HepG2 (cell line): ENCODE measurements around the gene ZBTB22. TPM values are rescaled to one million over a fixed set of nuclear protein-coding genes. Genes with fewer than 3 reads are reported as not detected.

ENCODE experiments used
- ELF4 ChIP-seq: sonication (generic); formaldehyde crosslinking; IDR thresholded peaks from 2 replicates; pipeline ENCODE4 v1.5.0; 2020; ENCODE audit warnings: missing genetic modification reagents, mild to moderate bottlenecking, moderate library complexity, borderline replicate concordance
- GATAD1 ChIP-seq: IDR thresholded peaks from 2 replicates; pipeline ENCODE4 v1.6.1; 2016; ENCODE audit warnings: missing genetic modification reagents, missing compliant biosample characterization
- HIVEP1 ChIP-seq: sonication (generic); formaldehyde crosslinking; IDR thresholded peaks from 2 replicates; pipeline ENCODE4 v1.4.0; 2020; ENCODE audit warnings: mild to moderate bottlenecking, missing genetic modification reagents
- IRF2 ChIP-seq: IDR thresholded peaks from 2 replicates; pipeline ENCODE4 v1.6.1; 2018; ENCODE audit warnings: missing genetic modification reagents, missing compliant biosample characterization
- NR2C2 ChIP-seq: sonication (generic); formaldehyde crosslinking; IDR thresholded peaks from 2 replicates; pipeline ENCODE4 v1.4.0; 2020; ENCODE audit warnings: missing genetic modification reagents, mild to moderate bottlenecking, moderate library complexity, borderline replicate concordance
- RCOR2 ChIP-seq: IDR thresholded peaks from 2 replicates; pipeline ENCODE4 v1.6.1; 2016; ENCODE audit warnings: missing biosample characterization, missing genetic modification reagents
- REL ChIP-seq: sonication (generic); formaldehyde crosslinking; conservative IDR thresholded peaks from 2 replicates; pipeline ENCODE4 v1.8.0; 2022; ENCODE audit warnings: mild to moderate bottlenecking, missing genetic modification reagents, moderate library complexity
- RELA ChIP-seq: sonication (generic); formaldehyde crosslinking; IDR thresholded peaks from 2 replicates; pipeline ENCODE4 v1.4.0; 2020; ENCODE audit warnings: missing genetic modification reagents
- RXRB ChIP-seq: IDR thresholded peaks from 2 replicates; pipeline ENCODE4 v1.6.1; 2016; ENCODE audit warnings: borderline replicate concordance, missing genetic modification reagents, missing compliant biosample characterization
- TAF1 ChIP-seq: sonication (generic); formaldehyde crosslinking; IDR thresholded peaks from 2 replicates; pipeline ENCODE4 v1.4.0; 2020; ENCODE audit warnings: missing genetic modification reagents
- TBP ChIP-seq: sonication (generic); formaldehyde crosslinking; IDR thresholded peaks from 2 replicates; pipeline ENCODE4 v1.5.0; 2020; ENCODE audit warnings: missing genetic modification reagents
- TP53 ChIP-seq: sonication (generic); formaldehyde crosslinking; conservative IDR thresholded peaks from 2 replicates; pipeline ENCODE4 v1.4.0; 2020; ENCODE audit warnings: missing genetic modification reagents
- U2AF1 ChIP-seq: fragments of 200-400 bp; formaldehyde crosslinking; optimal IDR thresholded peaks from 2 replicates; pipeline ENCODE3; 2017; ENCODE audit warnings: mild to moderate bottlenecking, low read depth, low read length
- ZFY ChIP-seq: sonication (generic); formaldehyde crosslinking; IDR thresholded peaks from 2 replicates; pipeline ENCODE4 v1.4.0; 2020; ENCODE audit warnings: missing genetic modification reagents
- ZNF7 ChIP-seq: IDR thresholded peaks from 2 replicates; pipeline ENCODE4 v1.6.1; 2016; ENCODE audit warnings: missing biosample characterization, missing genetic modification reagents
- ZNF737 ChIP-seq: sonication (generic); formaldehyde crosslinking; IDR thresholded peaks from 2 replicates; pipeline ENCODE4 v1.5.0; 2020; ENCODE audit warnings: missing genetic modification reagents, mild to moderate bottlenecking, borderline replicate concordance
- ZNF773 ChIP-seq: sonication (generic); formaldehyde crosslinking; IDR thresholded peaks from 2 replicates; pipeline ENCODE4 v1.4.0; 2020; ENCODE audit warnings: missing genetic modification reagents, borderline replicate concordance
- polyA plus RNA-seq, 8 experiments: library from polyadenylated mRNA; depleted of rRNA in 3 of 8; stranded (reverse) in 7 of 8; unstranded in 1 of 8; fragments of >200 nt; fragmentation: Illumina TruSeq in 4 of 8; extraction: Trizol in 4 of 8; gene quantifications; 2 replicates each; pipeline versions ENCODE4 v1.2.1 to v1.2.3, GENCODE V29; 2011 to 2016; ENCODE audit warnings: low read depth in 4 of 8, missing spikeins in 1 of 8, mixed read lengths in 1 of 8; ENCODE audit not compliant: insufficient read depth in 1 of 8
- total RNA-seq, 5 experiments: library from RNA; depleted of rRNA; stranded (reverse); fragments of >200 nt; fragmentation: Illumina TruSeq; extraction: Trizol; gene quantifications; 2 replicates each; pipeline ENCODE4 v1.2.3, GENCODE V29; 2016; ENCODE audit warnings: low read depth in 1 of 5
- TF ChIP-seq, protein P1 (sequence below): IDR thresholded peaks from 2 replicates; pipeline ENCODE4 v1.6.1; 2018; ENCODE audit warnings: missing genetic modification reagents
- TF ChIP-seq, protein P2 (sequence below): sonication (generic); formaldehyde crosslinking; IDR thresholded peaks from 2 replicates; pipeline ENCODE4 v1.4.0; 2020; ENCODE audit warnings: missing genetic modification reagents
- TF ChIP-seq, protein P3 (sequence below): sonication (generic); formaldehyde crosslinking; IDR thresholded peaks from 2 replicates; pipeline ENCODE4 v1.4.0; 2020; ENCODE audit warnings: missing genetic modification reagents, borderline replicate concordance
- TF ChIP-seq, protein P4 (sequence below): IDR thresholded peaks from 2 replicates; pipeline ENCODE4 v1.6.1; 2016; ENCODE audit warnings: low read depth, borderline replicate concordance
- TF ChIP-seq, protein P5 (sequence below): IDR thresholded peaks from 2 replicates; pipeline ENCODE4 v1.6.1; 2016; ENCODE audit warnings: missing compliant biosample characterization, missing genetic modification reagents, borderline replicate concordance

The ZBTB22 gene
- total and polyA plus RNA-seq, 2 of the 13 experiments (the other 11 are each of a cell fraction or from before 2014, with no cell fraction given), result 8.0 to 10.6 TPM

DNA sequence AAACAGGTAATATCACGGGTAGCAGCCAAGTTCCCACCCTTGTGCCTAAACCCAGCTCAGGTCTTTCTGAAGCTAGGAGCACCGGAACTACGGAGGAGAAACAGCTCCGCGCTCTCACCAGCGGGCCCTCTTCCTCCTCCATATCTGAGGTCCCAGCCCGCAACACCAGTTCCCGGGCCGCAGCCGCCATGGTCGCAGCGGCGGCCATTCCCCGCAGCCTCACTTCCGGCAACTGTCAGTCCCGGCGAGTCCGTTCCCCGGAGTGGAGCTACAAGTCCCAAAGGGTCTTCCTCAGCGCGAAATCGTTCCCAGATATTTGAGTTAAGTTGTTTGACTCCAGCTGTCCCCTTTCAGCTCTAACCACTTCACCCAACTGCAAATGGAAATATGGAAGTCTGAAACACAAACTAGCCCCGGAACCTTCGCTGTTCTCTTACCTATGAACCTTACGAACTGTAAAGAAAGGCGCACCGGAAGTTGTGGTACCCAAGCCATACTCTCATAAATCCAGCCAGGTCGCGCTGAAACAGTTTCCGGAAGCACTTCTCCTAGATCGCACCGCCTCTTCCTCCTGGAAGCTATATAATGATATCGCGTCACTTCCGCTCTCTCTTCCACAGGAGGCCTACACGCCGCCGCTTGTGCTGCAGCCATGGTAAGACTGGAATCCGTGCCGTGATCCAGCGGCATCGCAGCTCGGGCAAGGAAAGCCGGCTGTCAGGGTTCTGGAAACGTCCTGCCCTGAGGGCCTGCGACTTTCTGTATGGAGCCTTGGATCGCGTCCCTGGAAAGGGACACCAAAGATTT lies 45.9 kb downstream of the ZBTB22 start, which contains the start of the genes RPS18 and VPS52 (continued):
- TF ChIP-seq RCOR2 (CRISPR knock-in tag), result 0 out of 2 replicates have a peak, but pooled peaks have one; percentile 15
- TF ChIP-seq GATAD1 (CRISPR knock-in tag), result peak; percentile 98
- 0 out of 2 replicates have a peak, but pooled peaks have one; percentile 43 for TF ChIP-seq TP53 (CRISPR knock-in tag)
- peak; percentile 31; the same call in 1 of the 2 replicates for TF ChIP-seq REL (CRISPR knock-in tag)
- peak; percentile 83; the same call in 1 of the 2 replicates for TF ChIP-seq ZNF737
- TF ChIP-seq ZNF7 (CRISPR knock-in tag), result peak; percentile 31; the same call in 1 of the 2 replicates
- TF ChIP-seq RELA (CRISPR knock-in tag), result no peak; the same call in 1 of the 2 replicates
- TF ChIP-seq, protein P1, sequence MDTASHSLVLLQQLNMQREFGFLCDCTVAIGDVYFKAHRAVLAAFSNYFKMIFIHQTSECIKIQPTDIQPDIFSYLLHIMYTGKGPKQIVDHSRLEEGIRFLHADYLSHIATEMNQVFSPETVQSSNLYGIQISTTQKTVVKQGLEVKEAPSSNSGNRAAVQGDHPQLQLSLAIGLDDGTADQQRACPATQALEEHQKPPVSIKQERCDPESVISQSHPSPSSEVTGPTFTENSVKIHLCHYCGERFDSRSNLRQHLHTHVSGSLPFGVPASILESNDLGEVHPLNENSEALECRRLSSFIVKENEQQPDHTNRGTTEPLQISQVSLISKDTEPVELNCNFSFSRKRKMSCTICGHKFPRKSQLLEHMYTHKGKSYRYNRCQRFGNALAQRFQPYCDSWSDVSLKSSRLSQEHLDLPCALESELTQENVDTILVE (CRISPR knock-in tag), result peak; percentile 87; the same call in 1 of the 2 replicates
- peak; percentile 98 for TF ChIP-seq TAF1 (CRISPR knock-in tag)
- TF ChIP-seq, protein P2, sequence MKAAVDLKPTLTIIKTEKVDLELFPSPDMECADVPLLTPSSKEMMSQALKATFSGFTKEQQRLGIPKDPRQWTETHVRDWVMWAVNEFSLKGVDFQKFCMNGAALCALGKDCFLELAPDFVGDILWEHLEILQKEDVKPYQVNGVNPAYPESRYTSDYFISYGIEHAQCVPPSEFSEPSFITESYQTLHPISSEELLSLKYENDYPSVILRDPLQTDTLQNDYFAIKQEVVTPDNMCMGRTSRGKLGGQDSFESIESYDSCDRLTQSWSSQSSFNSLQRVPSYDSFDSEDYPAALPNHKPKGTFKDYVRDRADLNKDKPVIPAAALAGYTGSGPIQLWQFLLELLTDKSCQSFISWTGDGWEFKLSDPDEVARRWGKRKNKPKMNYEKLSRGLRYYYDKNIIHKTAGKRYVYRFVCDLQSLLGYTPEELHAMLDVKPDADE (CRISPR knock-in tag), result peak; percentile 95
- TF ChIP-seq, protein P3, sequence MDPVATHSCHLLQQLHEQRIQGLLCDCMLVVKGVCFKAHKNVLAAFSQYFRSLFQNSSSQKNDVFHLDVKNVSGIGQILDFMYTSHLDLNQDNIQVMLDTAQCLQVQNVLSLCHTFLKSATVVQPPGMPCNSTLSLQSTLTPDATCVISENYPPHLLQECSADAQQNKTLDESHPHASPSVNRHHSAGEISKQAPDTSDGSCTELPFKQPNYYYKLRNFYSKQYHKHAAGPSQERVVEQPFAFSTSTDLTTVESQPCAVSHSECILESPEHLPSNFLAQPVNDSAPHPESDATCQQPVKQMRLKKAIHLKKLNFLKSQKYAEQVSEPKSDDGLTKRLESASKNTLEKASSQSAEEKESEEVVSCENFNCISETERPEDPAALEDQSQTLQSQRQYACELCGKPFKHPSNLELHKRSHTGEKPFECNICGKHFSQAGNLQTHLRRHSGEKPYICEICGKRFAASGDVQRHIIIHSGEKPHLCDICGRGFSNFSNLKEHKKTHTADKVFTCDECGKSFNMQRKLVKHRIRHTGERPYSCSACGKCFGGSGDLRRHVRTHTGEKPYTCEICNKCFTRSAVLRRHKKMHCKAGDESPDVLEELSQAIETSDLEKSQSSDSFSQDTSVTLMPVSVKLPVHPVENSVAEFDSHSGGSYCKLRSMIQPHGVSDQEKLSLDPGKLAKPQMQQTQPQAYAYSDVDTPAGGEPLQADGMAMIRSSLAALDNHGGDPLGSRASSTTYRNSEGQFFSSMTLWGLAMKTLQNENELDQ (CRISPR knock-in tag), result peak; percentile 68; the same call in 1 of the 2 replicates
- no peak for TF ChIP-seq TBP (CRISPR knock-in tag)
- TF ChIP-seq ZNF773, result peak; percentile 73; the same call in 1 of the 2 replicates
- peak; percentile 99 for TF ChIP-seq NR2C2 (CRISPR knock-in tag)
- TF ChIP-seq, protein P4, sequence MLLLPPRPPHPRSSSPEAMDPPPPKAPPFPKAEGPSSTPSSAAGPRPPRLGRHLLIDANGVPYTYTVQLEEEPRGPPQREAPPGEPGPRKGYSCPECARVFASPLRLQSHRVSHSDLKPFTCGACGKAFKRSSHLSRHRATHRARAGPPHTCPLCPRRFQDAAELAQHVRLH (CRISPR knock-in tag), result peak; percentile 94
- peak; percentile 93 for TF ChIP-seq ELF4 (CRISPR knock-in tag)
- peak; percentile 91 for TF ChIP-seq U2AF1
- peak; percentile 94 for TF ChIP-seq IRF2 (CRISPR knock-in tag)
- TF ChIP-seq ZFY, result peak; percentile 97
- TF ChIP-seq HIVEP1 (CRISPR knock-in tag), result no peak; the same call in none of the 2 replicates
- peak; percentile 82 for TF ChIP-seq RXRB (CRISPR knock-in tag)
- TF ChIP-seq, protein P5, sequence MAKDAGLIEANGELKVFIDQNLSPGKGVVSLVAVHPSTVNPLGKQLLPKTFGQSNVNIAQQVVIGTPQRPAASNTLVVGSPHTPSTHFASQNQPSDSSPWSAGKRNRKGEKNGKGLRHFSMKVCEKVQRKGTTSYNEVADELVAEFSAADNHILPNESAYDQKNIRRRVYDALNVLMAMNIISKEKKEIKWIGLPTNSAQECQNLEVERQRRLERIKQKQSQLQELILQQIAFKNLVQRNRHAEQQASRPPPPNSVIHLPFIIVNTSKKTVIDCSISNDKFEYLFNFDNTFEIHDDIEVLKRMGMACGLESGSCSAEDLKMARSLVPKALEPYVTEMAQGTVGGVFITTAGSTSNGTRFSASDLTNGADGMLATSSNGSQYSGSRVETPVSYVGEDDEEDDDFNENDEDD (CRISPR knock-in tag), result peak; percentile 34; the same call in 1 of the 2 replicates
